AML-193 (cell line): Measurements from ENCODE around the gene RAB23.

Experiments used
- DNase-seq, 2 experiments: peaks; one replicate each; lab custom pipeline; 2025; lab: John Stamatoyannopoulos, UW

The RAB23 gene

GRCh38 chr6:57182017-57182432 is 40.1 kb downstream of the RAB23 start:
- DNase-seq, result no peak

DNA sequence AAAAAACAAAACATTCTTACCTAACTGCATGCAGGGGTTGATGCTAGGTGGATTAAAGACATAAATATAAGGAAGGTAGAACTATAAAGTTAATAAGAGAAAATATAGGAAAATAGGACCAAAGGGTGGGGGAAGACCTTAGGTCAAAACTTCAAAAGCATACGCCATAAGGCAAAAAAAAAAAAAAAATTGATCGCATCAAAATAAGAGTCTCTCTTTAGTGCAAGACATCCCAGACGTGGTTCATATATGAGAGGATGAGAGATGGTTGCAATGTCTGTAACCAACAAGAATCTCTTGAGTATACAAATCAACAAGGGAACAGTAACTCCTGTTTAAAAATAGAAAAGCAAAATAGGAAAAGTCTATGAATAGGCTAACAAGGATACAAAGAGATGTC is 41.5 kb downstream of the RAB23 start:
- no peak for DNase-seq

- DNase-seq, result no peak
Measured at GRCh38 chr6:57177545-57178265, 44.4 kb downstream of the RAB23 start.

- no peak for DNase-seq
Measured at GRCh38 chr6:57174511-57174907, 47.6 kb downstream of the RAB23 start.

DNA sequence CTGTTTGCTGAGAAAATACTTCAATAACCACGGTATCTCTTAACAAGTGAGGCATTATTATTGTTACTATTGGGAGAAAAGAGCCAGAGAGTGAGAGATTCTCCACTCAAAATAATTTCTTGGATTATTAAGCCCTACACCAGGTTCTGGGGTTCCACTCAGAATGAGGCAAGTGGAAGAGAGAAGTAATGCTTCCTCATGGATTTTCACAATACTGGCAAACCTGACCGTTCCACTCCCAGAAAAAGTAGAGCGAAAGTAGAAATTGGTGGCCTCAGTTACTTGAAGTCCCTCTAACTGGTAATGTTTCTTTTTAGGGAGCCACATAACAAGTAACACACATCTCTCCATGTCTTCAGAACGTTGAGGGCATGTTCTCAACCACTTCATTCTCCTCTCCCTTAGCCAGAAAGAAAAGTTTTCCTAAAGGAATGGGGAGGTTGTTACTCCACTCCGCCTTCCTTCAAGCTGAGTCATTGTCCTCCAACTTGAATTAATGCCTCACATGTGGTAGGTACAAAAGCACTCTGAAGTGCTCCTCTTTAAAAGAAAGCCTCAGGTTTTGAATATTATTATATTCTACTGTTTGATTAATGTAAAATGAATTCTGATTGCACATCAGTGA is 48.1 kb downstream of the RAB23 start:
- no peak for DNase-seq

- DNase-seq, result no peak
Measured at GRCh38 chr6:57173056-57173885, 48.8 kb downstream of the RAB23 start.

GRCh38 chr6:57172136-57173055 is 49.7 kb downstream of the RAB23 start, which contains the start of gene BAG2:
Gene BAG2 (plus strand): TSS chr6:57172326. CDS start chr6:57172698, 372 bp downstream.
- DNase-seq, result no peak

DNA sequence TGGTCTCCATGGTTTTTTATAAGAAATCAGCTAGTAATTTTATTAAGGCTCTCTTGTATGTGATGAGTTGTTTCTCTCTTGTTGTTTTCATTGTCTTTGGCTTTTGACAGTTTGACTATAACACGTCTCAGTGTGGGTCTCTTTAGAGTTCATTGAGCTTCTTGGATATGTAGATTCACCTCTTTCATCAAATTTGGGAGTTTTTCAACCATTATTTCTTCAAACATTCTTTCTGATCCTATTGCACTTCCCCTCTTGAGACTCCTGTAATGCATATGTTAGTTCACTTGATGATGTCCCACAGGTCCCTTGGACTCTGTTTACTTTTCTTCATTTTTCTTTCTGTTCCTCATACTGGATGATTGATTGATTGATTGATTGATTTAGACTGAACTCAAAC is 57.0 kb downstream of the RAB23 start:
- DNase-seq, result no peak

GRCh38 chr6:57163956-57164355 is 58.2 kb downstream of the RAB23 start:
- no peak for DNase-seq

DNA sequence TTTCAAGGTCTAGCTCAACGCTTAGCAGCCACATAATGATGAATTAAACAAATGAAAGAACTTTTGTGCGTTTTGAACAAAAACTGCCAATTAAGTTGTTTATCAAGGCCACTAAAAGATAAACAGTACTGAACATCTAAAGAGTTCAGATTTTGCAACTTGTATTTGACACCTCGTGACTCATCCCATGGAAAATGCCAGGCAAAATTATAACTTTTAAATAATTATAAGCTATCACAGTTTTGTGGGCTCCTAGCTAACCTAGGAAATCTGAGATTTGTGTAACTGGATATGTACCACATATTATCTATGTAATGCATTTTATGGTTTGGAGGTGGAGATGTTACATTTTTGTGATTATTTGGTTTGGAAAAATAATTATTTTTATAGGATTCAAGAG is 59.6 kb downstream of the RAB23 start:
- no peak for DNase-seq

- no peak for DNase-seq
Measured at GRCh38 chr6:57162028-57162427, 60.1 kb downstream of the RAB23 start.

DNA sequence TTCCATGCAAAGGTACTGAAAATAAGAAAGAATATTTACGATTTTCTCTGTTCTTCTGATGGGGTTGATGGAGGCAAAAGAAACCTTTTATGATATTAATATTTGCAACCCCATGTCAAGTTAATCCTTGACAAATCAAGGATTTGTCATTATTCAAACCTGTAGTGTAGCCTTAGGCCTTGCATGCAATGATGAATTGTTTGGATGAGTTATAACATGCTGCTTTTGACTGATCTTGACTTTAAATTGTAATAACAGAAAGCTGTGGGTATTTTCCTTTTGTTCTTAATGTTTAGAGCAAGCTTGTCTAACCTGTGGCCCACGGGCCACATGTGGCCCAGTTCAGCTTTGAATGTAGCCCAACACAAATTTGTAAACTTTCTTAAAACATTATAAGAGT is 63.0 kb downstream of the RAB23 start:
- DNase-seq, result no peak

- no peak for DNase-seq
Measured at GRCh38 chr6:57158658-57159057, 63.4 kb downstream of the RAB23 start.

GRCh38 chr6:57147955-57148858 is 73.9 kb downstream of the RAB23 start:
- no peak for DNase-seq

DNA sequence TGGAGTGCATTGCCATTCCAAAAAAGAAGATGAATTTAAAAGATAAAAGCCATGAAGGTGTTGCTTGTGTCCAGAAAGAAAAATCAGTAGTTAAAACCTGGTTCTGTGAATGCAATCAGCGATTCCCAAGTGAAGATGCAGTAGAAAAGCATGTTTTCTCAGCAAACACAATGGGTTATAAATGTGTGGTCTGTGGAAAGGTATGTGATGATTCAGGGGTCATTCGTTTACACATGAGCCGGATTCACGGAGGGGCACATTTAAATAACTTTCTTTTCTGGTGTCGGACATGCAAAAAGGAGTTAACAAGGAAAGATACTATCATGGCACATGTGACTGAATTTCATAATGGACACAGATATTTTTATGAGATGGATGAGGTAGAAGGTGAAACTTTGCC is 74.7 kb downstream of the RAB23 start:
- DNase-seq, result no peak

GRCh38 chr6:57143690-57144089 is 78.4 kb downstream of the RAB23 start:
- DNase-seq, result no peak

DNA sequence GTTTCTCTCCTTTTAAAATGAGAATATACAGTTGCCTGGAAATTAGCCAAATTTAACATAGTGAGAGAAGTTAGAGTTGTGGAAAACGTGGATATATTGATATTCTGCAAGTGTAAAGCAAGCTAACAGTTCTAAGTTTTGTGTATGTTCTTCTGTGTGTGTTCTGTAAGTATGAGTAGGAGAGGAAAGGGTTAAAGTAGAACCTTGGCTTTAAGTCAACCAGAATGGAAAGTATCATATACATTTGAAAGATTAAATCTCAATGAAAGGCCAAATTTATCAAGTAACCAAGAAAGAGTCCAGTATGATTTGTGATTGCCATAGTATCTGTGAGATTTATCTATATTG is 80.0 kb downstream of the RAB23 start:
- DNase-seq, result no peak

DNA sequence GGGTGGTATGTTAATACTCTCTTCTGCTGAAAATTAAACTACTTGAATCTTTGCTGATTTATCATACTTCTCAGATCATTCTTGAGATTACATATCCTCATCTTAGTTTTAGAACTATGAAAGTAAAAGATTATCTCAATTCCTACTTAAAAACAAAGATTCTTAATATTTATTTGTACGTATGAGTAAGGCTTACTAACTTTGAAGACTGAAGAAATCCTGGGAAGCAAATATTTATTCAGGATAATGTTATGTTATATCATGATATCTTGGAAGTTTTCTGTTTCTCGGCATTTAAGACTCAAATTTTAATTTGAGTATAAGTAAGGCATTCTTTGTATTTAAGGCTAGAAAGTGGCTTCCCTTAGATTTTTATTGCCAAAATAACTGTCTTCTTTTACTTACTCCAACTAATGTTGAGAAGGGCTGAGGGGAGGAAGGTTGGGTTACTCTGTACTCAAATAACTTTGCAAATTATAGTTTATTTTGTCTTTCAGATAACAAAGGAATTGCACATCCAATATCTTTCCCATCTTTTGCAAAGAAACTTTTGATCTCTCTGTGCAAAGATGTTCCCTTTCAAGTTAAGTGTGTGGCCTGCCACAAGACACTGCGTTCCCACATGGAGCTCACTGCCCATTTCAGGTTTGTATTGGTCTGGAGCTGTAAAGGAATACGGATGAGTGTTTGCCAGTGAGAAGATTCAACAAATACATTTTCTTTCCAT is 80.5 kb downstream of the RAB23 start:
- no peak for DNase-seq

DNA sequence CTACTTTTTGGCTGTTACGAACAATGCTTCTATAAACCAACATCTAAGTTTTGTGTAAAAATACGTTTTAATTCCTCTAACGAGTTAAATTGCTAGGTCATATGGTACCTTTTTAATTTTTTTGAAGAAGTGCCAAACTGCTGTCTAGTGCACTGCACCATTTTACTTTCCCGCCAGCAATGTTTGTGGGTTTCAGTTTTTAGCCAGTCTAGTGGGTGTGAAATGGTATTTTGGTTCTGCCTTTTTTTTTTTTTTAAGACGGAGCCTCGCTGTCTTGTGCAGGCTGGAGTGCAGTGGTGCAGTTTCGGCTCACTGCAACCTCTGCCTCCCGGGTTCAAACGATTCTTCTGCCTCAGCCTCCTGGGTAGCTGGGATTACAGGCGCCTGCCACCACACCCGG is 84.1 kb downstream of the RAB23 start:
- DNase-seq, result no peak

GRCh38 chr6:57137350-57137749 is 84.8 kb downstream of the RAB23 start:
- DNase-seq, result no peak
